Heart right ventricle (tissue), 16 donors: Measurements from ENCODE around the gene RASD1. TPM values are rescaled to one million over a fixed set of nuclear protein-coding genes. Genes with fewer than 3 reads are reported as not detected.
"Not testable (repeated sequence)": the region's sequence is repeated elsewhere in the genome, so short reads cannot be mapped to it uniquely, and the experiment has no call there.

Experiments
- ATAC-seq, 8 donors: fragments of 200-7000 bp; cut with Tn5 transposase; one replicate each; pipeline ENCODE4 v1.9.1; 2020; ENCODE audit warnings: mild to moderate bottlenecking in 8 of 8, moderate library complexity in 8 of 8, moderate number of reproducible peaks in 1 of 8
- DNase-seq, 2 donors: peaks; one replicate each; pipeline ENCODE4 v3.0.0-alpha.2; 2020
- H3K27ac ChIP-seq, 10 donors: fragments of 200-600 bp; sonication (generic) in 2 of 10; one replicate each; pipeline versions ENCODE4 v1.5.0 to v1.8.0; 2020 to 2022; ENCODE audit warnings: mild to moderate bottlenecking in 3 of 10
- H3K27me3 ChIP-seq, 7 donors: fragments of 200-600 bp; one replicate each; pipeline ENCODE4 v1.8.0; 2021 to 2022; ENCODE audit warnings: mild to moderate bottlenecking in 2 of 7
- H3K36me3 ChIP-seq, 9 donors: fragments of 200-600 bp; sonication (generic) in 1 of 9; one replicate each; pipeline versions ENCODE4 v1.5.0 to v1.8.0; 2020 to 2022; ENCODE audit warnings: mild to moderate bottlenecking in 2 of 9
- H3K4me1 ChIP-seq, 9 donors: fragments of 200-600 bp; sonication (generic) in 1 of 9; one replicate each; pipeline versions ENCODE4 v1.5.0 to v1.8.0; 2020 to 2022; ENCODE audit warnings: mild to moderate bottlenecking in 4 of 9
- H3K4me3 ChIP-seq, 10 donors: fragments of 200-600 bp; sonication (generic) in 2 of 10; one replicate each; pipeline versions ENCODE4 v1.5.0 to v1.8.0; 2020 to 2022; ENCODE audit warnings: mild to moderate bottlenecking in 7 of 10, moderate library complexity in 2 of 10
- H3K9me3 ChIP-seq, 11 donors: fragments of 200-600 bp in 10 of 11; sonication (generic) in 2 of 11; one replicate each; pipeline versions ENCODE4 v1.5.0 to v1.8.0; 2013 to 2022; ENCODE audit warnings: mild to moderate bottlenecking in 2 of 11, control low read depth in 1 of 11, moderate library complexity in 1 of 11
- CTCF ChIP-seq, 9 donors: fragments of 200-600 bp; sonication (generic) in 2 of 9; IDR thresholded peaks; one replicate each; pipeline versions ENCODE4 v1.5.0 to v1.8.0; 2021 to 2022; ENCODE audit warnings: antibody characterized with exemption in 9 of 9, mild to moderate bottlenecking in 5 of 9, moderate library complexity in 1 of 9
- WGBS, 2 donors: extraction: QIAGEN DNeasy Blood & Tissue Kit; methylation state at CpG; one replicate each; pipeline ENCODE4 v1.1.7; 2013; ENCODE audit warnings: inconsistent platforms in 1 of 2; 5-methylcytosine and 5-hydroxymethylcytosine counted together
- intact Hi-C, 10 donors: fragments of 100-400 bp; cut with DNase I; formaldehyde crosslinking; loops; one replicate each; pipeline versions ENCODE4 v1.11.1 to v1.14.2; 2022
- polyA plus RNA-seq, 2 donors: library from polyadenylated mRNA; stranded (reverse); fragments of 200-250 nt; gene quantifications; one replicate each; pipeline ENCODE4 v1.2.3, GENCODE V29; 2013
- total RNA-seq, 10 donors: library from RNA; stranded (reverse); fragmentation: NEBNext Ultra II Directional in 3 of 10; extraction: Animal tissue kit (Norgen Biotek cat#: 25700) in 3 of 10; gene quantifications; one replicate each; pipeline versions ENCODE4 v1.2.1 to v1.2.4, GENCODE V29; 2021 to 2023
- donor health status: Arrhythmogenic right ventricular cardiomyopathy.
- donor health status: ischemic (EF 13 %, LVEDD 7.1; RV severe dilation, severe dysfunction).
- donor health status: healthy with polysubstance abuse.
- donor health status: DM: no; HTN: yes; CAD: no.
- donor health status: DM: no; HTN: no; CAD: no.
- donor health status: ischemic (EF 25% LVEDD 6.9; RV normal size, moderate dysfunction).
- donor health status: ischemic (EF 25% LVEDD 5.7; RV mildly dilated, moderate dysfunction).
- donor health status: healthy.
- donor health status: DM: yes; HTN: yes; CAD: no.
- donor health status: Ischemic cardiomyopathy.
- donor health status: ischemic (EF 35%, LVEDD 5.7; RV mildly dilated, moderate dysfunction).
- donor health status: nonischemic (EF 11% LVEDD 7.7; RV severe dilation, severe dysfunction).
- donor health status: DM: yes; HTN: yes; CAD: no.
- donor health status: PGD.
- donor health status: ischemic (EF 29% LVEDD 5.4; RV normal size, mild dysfunction).
- donor health status: nonischemic (EF 23%, LVEDD 6.1; RV moderate dilation, normal function).

Gene RASD1
- total and polyA plus RNA-seq, 12 donors: 2.2 to 85.8 (median 11.5) TPM

DNA sequence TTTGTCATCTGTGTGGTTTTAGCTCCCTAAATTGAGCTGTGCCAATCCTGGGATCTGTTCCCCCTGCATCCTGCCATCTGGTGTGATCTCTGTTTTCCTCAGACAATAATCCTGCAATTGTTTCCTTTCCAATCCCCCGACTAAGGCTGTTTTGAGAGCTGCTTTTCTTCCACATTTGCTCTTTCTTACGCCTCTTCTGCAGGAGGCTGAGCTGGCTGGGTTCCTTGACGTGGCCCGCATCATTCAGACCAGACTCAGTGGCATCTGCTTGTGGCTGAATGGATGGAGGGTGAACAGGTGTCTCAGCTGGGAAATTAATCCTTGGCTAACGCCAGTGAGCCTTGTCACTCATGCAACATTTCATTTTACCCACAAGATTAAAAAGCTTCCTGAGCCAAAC, 29.2 kb downstream of the RASD1 start:
- no peaks in the 10 kb centered on the region for H3K9me3 ChIP-seq
- DNase-seq: no peak
- H3K4me1 ChIP-seq: peaks cover 0 to 4% (median 0%) of the 10 kb centered on the region in 9 donors
- ATAC-seq: no peak
- no peak overlapping the region for H3K27ac ChIP-seq
- peaks cover 0 to 10% (median 0%) of the 10 kb centered on the region in 7 donors for H3K27me3 ChIP-seq
- no peak overlapping the region for H3K4me3 ChIP-seq
- no peak for TF ChIP-seq CTCF (IDR thresholded peaks at IDR 0.05)
- no peaks in the 10 kb centered on the region for H3K36me3 ChIP-seq
- intact Hi-C loops: no loop called here
- WGBS, 2 donors: 78 to 81% methylated on average over 5 of the region's 5 CpGs

DNA sequence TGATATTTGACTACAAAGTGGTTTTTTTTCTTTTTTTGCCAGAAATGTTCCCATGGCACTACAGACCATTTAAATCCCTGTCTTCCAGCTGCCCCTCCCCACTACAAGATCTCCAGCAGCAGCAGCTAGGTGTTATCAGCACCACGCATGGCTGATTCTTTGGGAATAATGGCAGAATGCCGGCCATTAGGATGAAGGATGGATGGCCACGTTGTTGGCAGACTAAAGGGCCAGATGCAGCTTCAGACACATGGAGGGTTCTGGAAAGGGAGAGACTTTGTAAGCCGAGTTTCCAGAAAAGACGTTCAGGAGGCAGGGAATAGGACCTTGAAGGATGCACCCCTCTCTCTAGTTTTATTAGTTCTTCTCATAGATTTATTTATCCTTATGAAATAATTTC, 29.7 kb downstream of the RASD1 start:
- Histone ChIP-seq H3K27ac (no peak overlapping the region), H3K36me3 (no peaks in the 10 kb centered on the region), H3K4me3 (no peak overlapping the region), H3K27me3 (peaks cover 0 to 10% (median 0%) of the 10 kb centered on the region in 7 donors), H3K9me3 (no peaks in the 10 kb centered on the region), H3K4me1 (peaks cover 0 to 4% (median 0%) of the 10 kb centered on the region in 9 donors)
- no peak for DNase-seq
- no peak for TF ChIP-seq CTCF (IDR thresholded peaks at IDR 0.05)
- 57 to 63% methylated on average over 5 of the region's 5 CpGs for WGBS, 2 donors
- intact Hi-C loops: no loop called here
- no peak for ATAC-seq

GRCh38 chr17:17465878-17466277, 30.3 kb downstream of the RASD1 start:
- intact Hi-C loops, H3K27me3 ChIP-seq, H3K27ac ChIP-seq, H3K36me3 ChIP-seq, ATAC-seq, DNase-seq, H3K4me1 ChIP-seq, H3K4me3 ChIP-seq, H3K9me3 ChIP-seq: not testable (repeated sequence)
- 41 to 65% methylated on average over 1 of the region's 1 CpG for WGBS, 2 donors

GRCh38 chr17:17463821-17464220, 32.4 kb downstream of the RASD1 start:
- H3K36me3 ChIP-seq: no peaks in the 10 kb centered on the region
- no peak for ATAC-seq
- H3K9me3 ChIP-seq: no peaks in the 10 kb centered on the region
- H3K27ac ChIP-seq: no peak overlapping the region
- H3K4me3 ChIP-seq: no peak overlapping the region
- intact Hi-C loops: no loop called here
- no peak for DNase-seq
- TF ChIP-seq CTCF (IDR thresholded peaks at IDR 0.05): no peak
- 75% methylated on average over 6 of the region's 6 CpGs for WGBS, 2 donors
- peaks cover 0 to 4% (median 0%) of the 10 kb centered on the region in 9 donors for H3K4me1 ChIP-seq
- H3K27me3 ChIP-seq: no peaks in the 10 kb centered on the region

GRCh38 chr17:17462048-17462824, 34.0 kb downstream of the RASD1 start:
- DNase-seq: no peak
- no peak overlapping the region for H3K4me3 ChIP-seq
- no peaks in the 10 kb centered on the region for H3K9me3 ChIP-seq
- no peak for TF ChIP-seq CTCF (IDR thresholded peaks at IDR 0.05)
- H3K4me1 ChIP-seq: no peaks in the 10 kb centered on the region
- H3K27ac ChIP-seq: no peak overlapping the region
- intact Hi-C loops: no loop called here
- no peaks in the 10 kb centered on the region for H3K27me3 ChIP-seq
- ATAC-seq: no peak
- WGBS, 2 donors: 77 to 82% methylated on average over 15 of the region's 15 CpGs
- no peaks in the 10 kb centered on the region for H3K36me3 ChIP-seq
